Liver (tissue), 3 donors: ENCODE measurements around the gene SNRPN.

ENCODE experiments used
- GABPA ChIP-seq, 2 donors: IDR thresholded peaks in 1 of 2; conservative IDR thresholded peaks in 1 of 2; 2 replicates each; pipeline ENCODE4 v1.6.1; 2016; ENCODE audit warnings: antibody characterized with exemption in 2 of 2, mild to moderate bottlenecking in 1 of 2, moderate library complexity in 1 of 2
- MAX ChIP-seq: IDR thresholded peaks from 2 replicates; pipeline ENCODE4 v1.6.1; 2016; ENCODE audit warnings: antibody characterized with exemption
- RAD21 ChIP-seq, 2 donors: IDR thresholded peaks; 2 replicates each; pipeline ENCODE4 v1.6.1; 2016; ENCODE audit warnings: antibody characterized with exemption in 2 of 2, mild to moderate bottlenecking in 2 of 2
- TAF1 ChIP-seq: conservative IDR thresholded peaks from 2 replicates; pipeline ENCODE4 v1.6.1; 2016; ENCODE audit warnings: antibody characterized with exemption, mild to moderate bottlenecking
- YY1 ChIP-seq: IDR thresholded peaks from 2 replicates; pipeline ENCODE4 v1.6.1; 2016; ENCODE audit warnings: antibody characterized with exemption, mild to moderate bottlenecking
- TF ChIP-seq, protein P1 (sequence below): fragments of 150-350 bp; IDR thresholded peaks from 2 replicates; pipeline ENCODE4 v1.5.1; 2017; ENCODE audit warnings: improper control_type of control experiment, low read depth, low read length; ENCODE audit not compliant: missing input control
- TF ChIP-seq, protein P2 (sequence below): IDR thresholded peaks from 2 replicates; pipeline ENCODE4 v1.6.1; 2016; ENCODE audit warnings: antibody characterized with exemption, mild to moderate bottlenecking
- TF ChIP-seq, protein P3 (sequence below): IDR thresholded peaks from 2 replicates; pipeline ENCODE4 v1.6.1; 2016; ENCODE audit warnings: antibody characterized with exemption
- donor health status: healthy.
- donor health status: healthy.

- TF ChIP-seq, protein P1, sequence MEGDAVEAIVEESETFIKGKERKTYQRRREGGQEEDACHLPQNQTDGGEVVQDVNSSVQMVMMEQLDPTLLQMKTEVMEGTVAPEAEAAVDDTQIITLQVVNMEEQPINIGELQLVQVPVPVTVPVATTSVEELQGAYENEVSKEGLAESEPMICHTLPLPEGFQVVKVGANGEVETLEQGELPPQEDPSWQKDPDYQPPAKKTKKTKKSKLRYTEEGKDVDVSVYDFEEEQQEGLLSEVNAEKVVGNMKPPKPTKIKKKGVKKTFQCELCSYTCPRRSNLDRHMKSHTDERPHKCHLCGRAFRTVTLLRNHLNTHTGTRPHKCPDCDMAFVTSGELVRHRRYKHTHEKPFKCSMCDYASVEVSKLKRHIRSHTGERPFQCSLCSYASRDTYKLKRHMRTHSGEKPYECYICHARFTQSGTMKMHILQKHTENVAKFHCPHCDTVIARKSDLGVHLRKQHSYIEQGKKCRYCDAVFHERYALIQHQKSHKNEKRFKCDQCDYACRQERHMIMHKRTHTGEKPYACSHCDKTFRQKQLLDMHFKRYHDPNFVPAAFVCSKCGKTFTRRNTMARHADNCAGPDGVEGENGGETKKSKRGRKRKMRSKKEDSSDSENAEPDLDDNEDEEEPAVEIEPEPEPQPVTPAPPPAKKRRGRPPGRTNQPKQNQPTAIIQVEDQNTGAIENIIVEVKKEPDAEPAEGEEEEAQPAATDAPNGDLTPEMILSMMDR, result no peak
- TF ChIP-seq, protein P2, sequence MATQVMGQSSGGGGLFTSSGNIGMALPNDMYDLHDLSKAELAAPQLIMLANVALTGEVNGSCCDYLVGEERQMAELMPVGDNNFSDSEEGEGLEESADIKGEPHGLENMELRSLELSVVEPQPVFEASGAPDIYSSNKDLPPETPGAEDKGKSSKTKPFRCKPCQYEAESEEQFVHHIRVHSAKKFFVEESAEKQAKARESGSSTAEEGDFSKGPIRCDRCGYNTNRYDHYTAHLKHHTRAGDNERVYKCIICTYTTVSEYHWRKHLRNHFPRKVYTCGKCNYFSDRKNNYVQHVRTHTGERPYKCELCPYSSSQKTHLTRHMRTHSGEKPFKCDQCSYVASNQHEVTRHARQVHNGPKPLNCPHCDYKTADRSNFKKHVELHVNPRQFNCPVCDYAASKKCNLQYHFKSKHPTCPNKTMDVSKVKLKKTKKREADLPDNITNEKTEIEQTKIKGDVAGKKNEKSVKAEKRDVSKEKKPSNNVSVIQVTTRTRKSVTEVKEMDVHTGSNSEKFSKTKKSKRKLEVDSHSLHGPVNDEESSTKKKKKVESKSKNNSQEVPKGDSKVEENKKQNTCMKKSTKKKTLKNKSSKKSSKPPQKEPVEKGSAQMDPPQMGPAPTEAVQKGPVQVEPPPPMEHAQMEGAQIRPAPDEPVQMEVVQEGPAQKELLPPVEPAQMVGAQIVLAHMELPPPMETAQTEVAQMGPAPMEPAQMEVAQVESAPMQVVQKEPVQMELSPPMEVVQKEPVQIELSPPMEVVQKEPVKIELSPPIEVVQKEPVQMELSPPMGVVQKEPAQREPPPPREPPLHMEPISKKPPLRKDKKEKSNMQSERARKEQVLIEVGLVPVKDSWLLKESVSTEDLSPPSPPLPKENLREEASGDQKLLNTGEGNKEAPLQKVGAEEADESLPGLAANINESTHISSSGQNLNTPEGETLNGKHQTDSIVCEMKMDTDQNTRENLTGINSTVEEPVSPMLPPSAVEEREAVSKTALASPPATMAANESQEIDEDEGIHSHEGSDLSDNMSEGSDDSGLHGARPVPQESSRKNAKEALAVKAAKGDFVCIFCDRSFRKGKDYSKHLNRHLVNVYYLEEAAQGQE, result no peak
- TF ChIP-seq GABPA (IDR thresholded peaks at IDR 0.05 in 1 of 2, conservative IDR thresholded peaks at IDR 0.05 in 1 of 2) (no peak), YY1 (no peak), RAD21 (IDR thresholded peaks at IDR 0.05) (no peak), TAF1 (no peak), MAX (no peak)
- TF ChIP-seq, protein P3, sequence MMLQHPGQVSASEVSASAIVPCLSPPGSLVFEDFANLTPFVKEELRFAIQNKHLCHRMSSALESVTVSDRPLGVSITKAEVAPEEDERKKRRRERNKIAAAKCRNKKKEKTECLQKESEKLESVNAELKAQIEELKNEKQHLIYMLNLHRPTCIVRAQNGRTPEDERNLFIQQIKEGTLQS, result no peak
These were observed 16.3 kb downstream of the SNRPN start for GRCh38 chr15:24971052-24971451.
